K562 (cell line): ENCODE measurements around the gene BST1. TPM values are rescaled to one million over a fixed set of nuclear protein-coding genes. Genes with fewer than 3 reads are reported as not detected.

Source experiments
- FOS ChIP-seq: IDR thresholded peaks from 3 replicates; pipeline ENCODE4 v1.6.1; 2011; ENCODE audit not compliant: insufficient read length; ENCODE audit errors: extremely low read depth
- GATAD2B ChIP-seq: fragments of 450-650 bp; IDR thresholded peaks from 2 replicates; pipeline ENCODE4 v1.6.1; 2017; ENCODE audit warnings: mild to moderate bottlenecking, borderline replicate concordance
- HDAC6 ChIP-seq: IDR thresholded peaks from 2 replicates; pipeline ENCODE4 v1.6.1; 2012; ENCODE audit warnings: low read depth, mild to moderate bottlenecking, control low read depth, inconsistent platforms, low read length, moderate library complexity
- KAT7 ChIP-seq: sonication (generic); formaldehyde crosslinking; IDR thresholded peaks from 2 replicates; pipeline ENCODE4 v1.8.0; 2022; ENCODE audit warnings: missing genetic modification reagents, mild to moderate bottlenecking, borderline replicate concordance
- NR2C1 ChIP-seq, 2 experiments: fragments of 450-650 bp; IDR thresholded peaks; 2 replicates each; pipeline ENCODE4 v1.6.1; 2017; ENCODE audit warnings: mild to moderate bottlenecking in 2 of 2, antibody characterized with exemption in 1 of 2, inconsistent platforms in 1 of 2, missing compliant biosample characterization in 1 of 2, missing genetic modification characterization in 1 of 2
- RAD51 ChIP-seq: fragments of 450-650 bp; IDR thresholded peaks from 2 replicates; pipeline ENCODE4 v1.7.1; 2016; ENCODE audit warnings: low read depth, mild to moderate bottlenecking, borderline replicate concordance
- TAF1 ChIP-seq: IDR thresholded peaks from 2 replicates; pipeline ENCODE4 v1.6.1; 2011; ENCODE audit warnings: mild to moderate bottlenecking, low read length, moderate library complexity; ENCODE audit not compliant: insufficient read depth, control insufficient read depth, severe bottlenecking; ENCODE audit errors: extremely low read depth
- ZNF274 ChIP-seq: IDR thresholded peaks from 2 replicates; pipeline ENCODE4 v1.6.1; 2011; ENCODE audit warnings: low read depth, mild to moderate bottlenecking, low read length, moderate library complexity, borderline replicate concordance
- ZNF668 ChIP-seq: fragments of 250-450 bp; sonication (Bioruptor Pico); IDR thresholded peaks from 2 replicates; pipeline ENCODE4 v1.8.0; 2022; ENCODE audit warnings: mild to moderate bottlenecking, inconsistent platforms
- ZNF764 ChIP-seq: fragments of 250-450 bp; sonication (Bioruptor Pico); IDR thresholded peaks from 2 replicates; pipeline ENCODE4 v1.4.0; 2020; ENCODE audit warnings: low read depth, mild to moderate bottlenecking, moderate library complexity
- polyA plus RNA-seq, 8 experiments: library from polyadenylated mRNA; depleted of rRNA in 4 of 8; stranded (reverse) in 5 of 8; unstranded in 3 of 8; fragments of >200 nt; fragmentation: Nextera tagmentation in 2 of 8; fragmentation: Illumina TruSeq in 1 of 8; extraction: Ambion mirVana in 2 of 8; extraction: Trizol in 1 of 8; gene quantifications; 2 replicates each; pipeline versions ENCODE4 v1.2.1 to v1.2.3, GENCODE V29; 2011 to 2014; ENCODE audit warnings: inconsistent platforms in 1 of 8, missing spikeins in 1 of 8
- total RNA-seq, 7 experiments: library from RNA; depleted of rRNA in 6 of 7; stranded (reverse); fragments of >200 nt in 6 of 7; fragmentation: Illumina TruSeq in 2 of 7; extraction: Trizol in 2 of 7; gene quantifications; 2 replicates each; pipeline versions ENCODE4 v1.2.1 to v1.2.3, GENCODE V29; 2011 to 2021; ENCODE audit warnings: low replicate concordance in 1 of 7
- TF ChIP-seq, protein P1 (sequence below): fragments of 450-650 bp; formaldehyde crosslinking; IDR thresholded peaks from 2 replicates; pipeline ENCODE4 v1.4.0; 2020; ENCODE audit warnings: mild to moderate bottlenecking, moderate library complexity
- TF ChIP-seq, protein P2 (sequence below): fragments of 450-650 bp; conservative IDR thresholded peaks from 2 replicates; pipeline ENCODE4 v1.6.1; 2016; ENCODE audit warnings: missing genetic modification characterization, low read depth, mild to moderate bottlenecking, control low read depth, missing compliant biosample characterization
- TF ChIP-seq, protein P3 (sequence below), 2 experiments: fragments of 450-650 bp in 1 of 2; sonication (generic) in 1 of 2; formaldehyde crosslinking in 1 of 2; IDR thresholded peaks in 1 of 2; conservative IDR thresholded peaks in 1 of 2; 2 replicates each; pipeline versions ENCODE4 v1.6.1 to v1.8.1; 2016 to 2023; ENCODE audit warnings: mild to moderate bottlenecking in 2 of 2, moderate library complexity in 2 of 2, inconsistent platforms in 1 of 2, missing genetic modification reagents in 1 of 2
- TF ChIP-seq, protein P4 (sequence below): fragments of 250-450 bp; sonication (Bioruptor Pico); IDR thresholded peaks from 2 replicates; pipeline ENCODE4 v1.8.0; 2022; ENCODE audit warnings: moderate library complexity, mild to moderate bottlenecking, inconsistent platforms

BST1 gene
- total and polyA plus RNA-seq, 9 of the 15 experiments (the other 6 are each of a cell fraction or from before 2014, with no cell fraction given) = 0.04 to 0.38 (median 0.07) TPM; not detected in 6

DNA sequence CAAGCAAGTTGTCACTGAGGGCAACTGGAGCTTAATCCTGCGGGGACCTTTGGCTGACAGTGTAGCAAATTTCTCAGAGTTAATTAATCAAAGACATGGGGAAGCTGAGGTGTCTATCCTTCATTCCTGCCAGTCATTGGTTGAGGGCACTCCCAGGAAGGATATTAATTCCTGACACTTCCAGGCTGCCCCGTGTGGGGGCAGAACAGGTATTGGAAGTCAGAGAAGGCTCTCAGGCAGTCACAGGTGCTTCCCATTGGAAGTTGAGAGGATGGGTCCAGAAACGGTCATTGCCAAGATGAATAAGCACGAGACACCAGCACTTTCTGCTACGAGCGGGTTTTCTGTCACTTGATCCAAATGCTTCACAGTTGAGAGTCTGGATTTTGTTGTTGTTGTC, 46.1 kb downstream of the BST1 start (continued):
- TF ChIP-seq, protein P1, sequence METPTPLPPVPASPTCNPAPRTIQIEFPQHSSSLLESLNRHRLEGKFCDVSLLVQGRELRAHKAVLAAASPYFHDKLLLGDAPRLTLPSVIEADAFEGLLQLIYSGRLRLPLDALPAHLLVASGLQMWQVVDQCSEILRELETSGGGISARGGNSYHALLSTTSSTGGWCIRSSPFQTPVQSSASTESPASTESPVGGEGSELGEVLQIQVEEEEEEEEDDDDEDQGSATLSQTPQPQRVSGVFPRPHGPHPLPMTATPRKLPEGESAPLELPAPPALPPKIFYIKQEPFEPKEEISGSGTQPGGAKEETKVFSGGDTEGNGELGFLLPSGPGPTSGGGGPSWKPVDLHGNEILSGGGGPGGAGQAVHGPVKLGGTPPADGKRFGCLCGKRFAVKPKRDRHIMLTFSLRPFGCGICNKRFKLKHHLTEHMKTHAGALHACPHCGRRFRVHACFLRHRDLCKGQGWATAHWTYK (CRISPR knock-in tag) = no peak
- TF ChIP-seq RAD51 (no peak), TAF1 (no peak), KAT7 (CRISPR knock-in tag) (no peak), FOS (no peak), HDAC6 (no peak), ZNF668 (CRISPR knock-in tag) (no peak), ZNF274 (no peak), ZNF764 (CRISPR knock-in tag) (no peak), GATAD2B (no peak), NR2C1 (IDR thresholded peaks at IDR 0.05) (no peak), NR2C1 (tag; IDR thresholded peaks at IDR 0.05) (no peak)
- TF ChIP-seq, protein P2, sequence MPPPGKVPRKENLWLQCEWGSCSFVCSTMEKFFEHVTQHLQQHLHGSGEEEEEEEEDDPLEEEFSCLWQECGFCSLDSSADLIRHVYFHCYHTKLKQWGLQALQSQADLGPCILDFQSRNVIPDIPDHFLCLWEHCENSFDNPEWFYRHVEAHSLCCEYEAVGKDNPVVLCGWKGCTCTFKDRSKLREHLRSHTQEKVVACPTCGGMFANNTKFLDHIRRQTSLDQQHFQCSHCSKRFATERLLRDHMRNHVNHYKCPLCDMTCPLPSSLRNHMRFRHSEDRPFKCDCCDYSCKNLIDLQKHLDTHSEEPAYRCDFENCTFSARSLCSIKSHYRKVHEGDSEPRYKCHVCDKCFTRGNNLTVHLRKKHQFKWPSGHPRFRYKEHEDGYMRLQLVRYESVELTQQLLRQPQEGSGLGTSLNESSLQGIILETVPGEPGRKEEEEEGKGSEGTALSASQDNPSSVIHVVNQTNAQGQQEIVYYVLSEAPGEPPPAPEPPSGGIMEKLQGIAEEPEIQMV (tag) = no peak
- TF ChIP-seq, protein P3, sequence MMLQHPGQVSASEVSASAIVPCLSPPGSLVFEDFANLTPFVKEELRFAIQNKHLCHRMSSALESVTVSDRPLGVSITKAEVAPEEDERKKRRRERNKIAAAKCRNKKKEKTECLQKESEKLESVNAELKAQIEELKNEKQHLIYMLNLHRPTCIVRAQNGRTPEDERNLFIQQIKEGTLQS (IDR thresholded peaks at IDR 0.05) = no peak
- TF ChIP-seq, protein P3 (CRISPR knock-in tag; conservative IDR thresholded peaks at IDR 0.05) = no peak
- TF ChIP-seq, protein P4, sequence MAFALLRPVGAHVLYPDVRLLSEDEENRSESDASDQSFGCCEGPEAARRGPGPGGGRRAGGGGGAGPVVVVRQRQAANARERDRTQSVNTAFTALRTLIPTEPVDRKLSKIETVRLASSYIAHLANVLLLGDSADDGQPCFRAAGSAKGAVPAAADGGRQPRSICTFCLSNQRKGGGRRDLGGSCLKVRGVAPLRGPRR = no peak
